ENCODE results near the gene RAB5IF. TPM values are rescaled to one million over a fixed set of nuclear protein-coding genes. Genes with fewer than 3 reads are reported as not detected.

The RAB5IF gene
- total RNA-seq, 1 experiment from 2014 or later, result 150 TPM

- Histone ChIP-seq H3K36me3 (ENCODE audit: insufficient read depth, low read length, poor library complexity, severe bottlenecking) (no peaks in the 10 kb centered on the region), H3K27me3 (replicated peaks; ENCODE audit: insufficient read depth, low read depth, low read length, poor library complexity) (no peaks in the 10 kb centered on the region), H3K9me3 (ENCODE audit: low read depth, low read length, poor library complexity, severe bottlenecking) (no peaks in the 10 kb centered on the region), H3K4me3 (ENCODE audit: low read depth, low read length, poor library complexity, severe bottlenecking) (no peak overlapping the region), H3K4me1 (ENCODE audit: insufficient read depth, low read length, poor library complexity, severe bottlenecking) (no peaks in the 10 kb centered on the region), H3K27ac (ENCODE audit: low read depth, low read length, poor library complexity, severe bottlenecking) (no peak overlapping the region)
- no TSS peak for BruUV-seq (replicated peaks)
- ChIA-PET POLR2A (ENCODE audit: low non-redundant PET) (no interaction called here), CTCF (no interaction called here)
- TF ChIP-seq CTCF (conservative IDR thresholded peaks at IDR 0.05; ENCODE audit: low read depth, low read length) (no peak), EZH2 (IDR thresholded peaks at IDR 0.05; ENCODE audit: borderline replicate concordance, low read depth, low read length, poor library complexity, severe bottlenecking) (no peak)
- intact Hi-C loops (cut with micrococcal nuclease; ENCODE audit: unreplicated experiment), result no loop called here
- DNase-seq (ENCODE audit: low spot score), result no peak
These were observed 36.6 kb downstream of the RAB5IF start for GRCh38 chr20:36642136-36642535.

- intact Hi-C loops (cut with micrococcal nuclease; ENCODE audit: unreplicated experiment), result no loop called here
- CTCF ChIA-PET, result no interaction called here
- TF ChIP-seq CTCF (conservative IDR thresholded peaks at IDR 0.05; ENCODE audit: low read depth, low read length) (no peak), EZH2 (IDR thresholded peaks at IDR 0.05; ENCODE audit: borderline replicate concordance, low read depth, low read length, poor library complexity, severe bottlenecking) (no peak)
- POLR2A ChIA-PET (ENCODE audit: low non-redundant PET), result no interaction called here
- no peaks in the 10 kb centered on the region for H3K9me3 ChIP-seq (ENCODE audit: low read depth, low read length, poor library complexity, severe bottlenecking)
- no peaks in the 10 kb centered on the region for H3K36me3 ChIP-seq (ENCODE audit: insufficient read depth, low read length, poor library complexity, severe bottlenecking)
- DNase-seq (ENCODE audit: low spot score), result no peak
- H3K4me1 ChIP-seq (ENCODE audit: insufficient read depth, low read length, poor library complexity, severe bottlenecking), result no peaks in the 10 kb centered on the region
- H3K4me3 ChIP-seq (ENCODE audit: low read depth, low read length, poor library complexity, severe bottlenecking), result no peak overlapping the region
- H3K27me3 ChIP-seq (replicated peaks; ENCODE audit: insufficient read depth, low read depth, low read length, poor library complexity), result no peaks in the 10 kb centered on the region
- no peak overlapping the region for H3K27ac ChIP-seq (ENCODE audit: low read depth, low read length, poor library complexity, severe bottlenecking)
- BruUV-seq (replicated peaks), result no TSS peak
These were observed 38.6 kb downstream of the RAB5IF start for GRCh38 chr20:36644032-36644705.

GRCh38 chr20:36644706-36645095, 39.1 kb downstream of the RAB5IF start:
- Histone ChIP-seq H3K9me3 (ENCODE audit: low read depth, low read length, poor library complexity, severe bottlenecking) (no peaks in the 10 kb centered on the region), H3K27me3 (replicated peaks; ENCODE audit: insufficient read depth, low read depth, low read length, poor library complexity) (no peaks in the 10 kb centered on the region), H3K27ac (ENCODE audit: low read depth, low read length, poor library complexity, severe bottlenecking) (no peak overlapping the region), H3K4me1 (ENCODE audit: insufficient read depth, low read length, poor library complexity, severe bottlenecking) (no peaks in the 10 kb centered on the region), H3K4me3 (ENCODE audit: low read depth, low read length, poor library complexity, severe bottlenecking) (no peak overlapping the region), H3K36me3 (ENCODE audit: insufficient read depth, low read length, poor library complexity, severe bottlenecking) (no peaks in the 10 kb centered on the region)
- ChIA-PET POLR2A (ENCODE audit: low non-redundant PET) (no interaction called here), CTCF (no interaction called here)
- no TSS peak for BruUV-seq (replicated peaks)
- intact Hi-C loops (cut with micrococcal nuclease; ENCODE audit: unreplicated experiment), result no loop called here
- no peak for TF ChIP-seq EZH2 (IDR thresholded peaks at IDR 0.05; ENCODE audit: borderline replicate concordance, low read depth, low read length, poor library complexity, severe bottlenecking)
- no peak for TF ChIP-seq CTCF (conservative IDR thresholded peaks at IDR 0.05; ENCODE audit: low read depth, low read length)
- DNase-seq (ENCODE audit: low spot score), result no peak

Data from A673 (cell line).